Measurements from ENCODE around the gene TEX50.

DNA sequence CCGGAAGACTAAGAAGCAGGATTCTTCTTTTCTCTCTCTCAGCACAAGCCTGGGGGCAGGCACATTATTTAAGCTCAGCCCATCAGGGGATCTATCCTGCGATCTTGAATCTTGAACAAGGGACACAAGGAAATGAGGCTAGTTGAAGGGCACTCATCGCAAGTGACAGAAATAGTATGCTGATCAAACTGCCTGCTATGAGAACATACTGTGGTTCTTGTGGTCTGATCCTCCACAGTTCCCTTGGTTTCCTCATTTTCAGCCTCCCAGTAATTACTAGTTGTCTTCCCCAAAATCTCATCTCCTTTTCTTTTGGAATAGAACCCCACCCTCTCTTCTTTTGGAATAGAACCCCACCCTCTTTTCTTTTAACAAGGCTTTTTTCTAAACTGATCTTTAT is 28.0 kb downstream of the TEX50 start:
- TF ChIP-seq POLR2A (IDR thresholded peaks at IDR 0.05) (no peak), CTCF (IDR thresholded peaks at IDR 0.05) (no peak), POLR2AphosphoS5 (IDR thresholded peaks at IDR 0.05) (no peak)

Measured in prostate gland (tissue), 2 donors.